Fibroblast of villous mesenchyme (primary cell): ENCODE measurements around the gene EN2. TPM values are rescaled to one million over a fixed set of nuclear protein-coding genes. Genes with fewer than 3 reads are reported as not detected.

Experiments used
- DNase-seq: peaks from one replicate; pipeline ENCODE4 v3.0.0-alpha.2; 2010; ENCODE audit warnings: low read depth
- H3K4me3 ChIP-seq: 2 replicates; pipeline ENCODE4 v1.5.1; 2011; ENCODE audit warnings: low read depth, mild to moderate bottlenecking, low read length
- CTCF ChIP-seq: IDR thresholded peaks from 2 replicates; pipeline ENCODE4 v1.5.1; 2012; ENCODE audit warnings: low read depth, mild to moderate bottlenecking, low read length; ENCODE audit not compliant: insufficient read depth
- total RNA-seq: library from RNA; depleted of rRNA; stranded (reverse); fragments of >200 nt; gene quantifications from 2 replicates; pipeline ENCODE4 v1.2.3, GENCODE V29; 2012

The EN2 gene
- total RNA-seq, 1 donor, result not detected

DNA sequence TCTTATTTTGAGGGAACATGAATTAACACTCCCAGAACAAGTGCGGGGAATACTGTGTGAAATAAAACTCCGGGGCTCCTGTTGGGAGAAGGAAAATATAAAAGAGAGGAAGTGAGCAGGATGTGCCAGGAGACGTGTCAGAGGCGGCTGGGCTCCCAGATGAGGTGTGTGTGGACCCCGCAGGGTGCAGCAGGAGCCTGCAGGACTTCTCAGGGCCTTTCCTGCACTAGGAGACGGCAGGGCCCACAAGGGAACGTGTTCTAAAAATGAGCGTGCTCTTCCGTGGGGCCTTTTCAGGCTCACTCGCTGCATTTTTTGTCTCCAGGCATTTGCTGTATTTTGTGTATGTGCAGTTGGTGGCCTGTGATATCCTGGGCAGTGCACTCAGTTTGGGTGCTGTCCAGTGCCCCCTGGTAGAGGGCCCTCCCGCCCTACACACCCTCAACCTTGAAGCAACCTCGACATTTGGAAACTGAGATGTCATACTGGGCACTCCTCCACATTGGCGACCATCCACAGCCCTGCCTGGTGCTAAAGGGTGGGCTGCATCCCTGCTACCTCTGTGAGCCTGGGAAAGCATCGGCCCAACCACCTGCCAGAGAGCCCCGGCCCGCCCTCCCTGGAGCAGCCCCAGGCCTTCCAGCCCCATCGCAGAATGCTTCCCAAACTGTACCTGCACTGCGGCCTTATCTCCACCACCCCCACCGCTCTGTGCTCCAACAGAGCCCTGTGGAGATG lies 35.2 kb upstream of the EN2 start:
- TF ChIP-seq CTCF, result no peak
- no peak overlapping the region for H3K4me3 ChIP-seq
- DNase-seq, result no peak

GRCh38 chr7:155423337-155424285 lies 34.3 kb upstream of the EN2 start:
- TF ChIP-seq CTCF, result no peak
- DNase-seq, result no peak
- no peak overlapping the region for H3K4me3 ChIP-seq

DNA sequence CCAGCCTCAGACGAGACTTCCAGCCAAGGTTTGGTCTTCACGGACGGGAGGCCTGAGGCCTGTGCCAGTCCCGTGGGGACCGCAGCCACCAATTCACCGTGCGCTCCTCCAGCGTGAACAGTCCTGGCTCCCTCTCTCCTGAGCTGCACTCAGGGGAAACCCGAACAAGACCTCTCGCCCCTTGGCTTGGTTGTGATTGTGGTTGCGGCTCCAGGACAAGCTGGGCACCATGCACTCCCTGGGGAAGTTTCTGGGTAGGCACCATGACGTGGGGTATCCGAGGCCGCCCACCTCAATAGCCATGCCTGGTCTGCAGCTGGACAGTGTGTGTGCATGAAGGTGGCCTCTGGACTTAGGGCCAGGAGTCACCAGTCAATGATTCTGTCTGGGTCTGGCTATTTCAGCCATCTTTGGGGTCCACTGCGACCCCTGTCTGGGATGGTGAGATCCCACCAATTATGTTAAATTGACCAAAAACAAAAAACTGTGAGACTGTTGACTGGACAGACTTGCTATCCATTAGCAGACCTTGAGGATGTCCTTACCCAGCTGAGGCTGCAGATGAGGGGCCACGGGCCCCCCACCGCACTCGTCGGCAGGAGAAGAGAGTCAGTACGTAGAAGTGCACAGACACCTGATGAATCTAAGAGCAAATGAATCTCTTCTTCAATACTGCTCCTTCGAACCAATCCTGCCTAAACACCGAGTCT lies 33.5 kb upstream of the EN2 start:
- TF ChIP-seq CTCF, result no peak
- H3K4me3 ChIP-seq, result no peak overlapping the region
- no peak for DNase-seq

DNA sequence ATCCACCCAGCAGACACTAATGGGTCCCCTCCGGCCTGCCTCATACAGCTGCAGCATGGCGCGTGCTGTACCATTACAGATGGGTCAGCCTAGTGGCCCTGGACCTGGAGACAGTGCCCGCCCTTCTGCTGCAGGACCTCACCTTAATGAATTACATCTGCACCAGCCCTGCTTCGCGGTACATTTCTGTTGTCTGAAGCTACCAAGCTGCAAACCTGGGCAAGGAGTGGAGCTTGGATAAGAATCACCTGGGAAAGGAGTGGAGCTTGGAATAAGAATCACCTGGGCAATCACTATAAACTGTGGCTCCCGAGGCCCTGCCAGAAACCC lies 33.0 kb upstream of the EN2 start:
- no peak for TF ChIP-seq CTCF
- H3K4me3 ChIP-seq, result no peak overlapping the region
- DNase-seq, result no peak

GRCh38 chr7:155425887-155426286 lies 32.0 kb upstream of the EN2 start:
- TF ChIP-seq CTCF, result no peak

GRCh38 chr7:155426543-155427410 lies 31.2 kb upstream of the EN2 start:
- DNase-seq, result no peak
- H3K4me3 ChIP-seq, result no peak overlapping the region
- TF ChIP-seq CTCF, result no peak

More at GRCh38 chr7:155425887-155426286, 32.0 kb upstream of the EN2 start:
- DNase-seq, result no peak
- no peak overlapping the region for H3K4me3 ChIP-seq
